Fibroblast of pulmonary artery (primary cell): ENCODE results near the gene PDZD8.

ENCODE experiments used
- DNase-seq: peaks from one replicate; pipeline ENCODE4 v3.0.0-alpha.2; 2010; ENCODE audit warnings: low read depth
- H3K4me3 ChIP-seq: replicated peaks from 2 replicates; pipeline ENCODE4 v1.5.1; 2011; ENCODE audit warnings: low read depth, mild to moderate bottlenecking, control low read depth, low read length, moderate library complexity
- CTCF ChIP-seq: IDR thresholded peaks from 2 replicates; pipeline ENCODE4 v1.5.1; 2011; ENCODE audit warnings: mild to moderate bottlenecking, control low read depth, low read length, inconsistent platforms; ENCODE audit errors: missing control alignments

The PDZD8 gene

GRCh38 chr10:117375360-117376178, at the start of gene PDZD8:
TSS of gene PDZD8 (minus strand) at chr10:117375440. CDS start at chr10:117375227, 213 bp downstream.
- DNase-seq = peak; percentile 94
- no peak for TF ChIP-seq CTCF
- peak within 1 kb of the TSS; percentile 84 for H3K4me3 ChIP-seq

GRCh38 chr10:117424171-117424570, 48.9 kb upstream of the PDZD8 start:
- no peak overlapping the region for H3K4me3 ChIP-seq
- TF ChIP-seq CTCF = no peak
- no peak for DNase-seq

- H3K4me3 ChIP-seq = no peak overlapping the region
- no peak for TF ChIP-seq CTCF
- DNase-seq = no peak
These were observed 46.7 kb upstream of the PDZD8 start for GRCh38 chr10:117421985-117422384.

GRCh38 chr10:117420768-117421167, 45.5 kb upstream of the PDZD8 start:
- TF ChIP-seq CTCF = no peak
- H3K4me3 ChIP-seq = no peak overlapping the region
- DNase-seq = no peak

- H3K4me3 ChIP-seq = no peak overlapping the region
- no peak for DNase-seq
- no peak for TF ChIP-seq CTCF
These were observed 44.7 kb upstream of the PDZD8 start for GRCh38 chr10:117419921-117420320.

GRCh38 chr10:117419159-117419558, 43.9 kb upstream of the PDZD8 start:
- no peak overlapping the region for H3K4me3 ChIP-seq
- no peak for TF ChIP-seq CTCF
- DNase-seq = no peak

GRCh38 chr10:117418121-117418520, 42.9 kb upstream of the PDZD8 start:
- no peak overlapping the region for H3K4me3 ChIP-seq
- no peak for TF ChIP-seq CTCF
- no peak for DNase-seq
